Mammary epithelial cell (primary cell): ENCODE measurements around the gene PIK3C2G.

ENCODE experiments used
- EZH2 ChIP-seq: IDR thresholded peaks from 2 replicates; pipeline ENCODE4 v1.6.1; 2012; ENCODE audit warnings: low read length, inconsistent platforms, borderline replicate concordance
- TF ChIP-seq, protein P1 (sequence below), 2 donors: IDR thresholded peaks in 1 of 2; conservative IDR thresholded peaks in 1 of 2; 2 replicates each; pipeline ENCODE4 v1.5.1; 2011 to 2012; ENCODE audit warnings: inconsistent platforms in 2 of 2, low read length in 2 of 2, mild to moderate bottlenecking in 2 of 2, control low read depth in 1 of 2, low read depth in 1 of 2; ENCODE audit not compliant: insufficient read depth in 1 of 2; ENCODE audit errors: extremely low read depth in 1 of 2

DNA sequence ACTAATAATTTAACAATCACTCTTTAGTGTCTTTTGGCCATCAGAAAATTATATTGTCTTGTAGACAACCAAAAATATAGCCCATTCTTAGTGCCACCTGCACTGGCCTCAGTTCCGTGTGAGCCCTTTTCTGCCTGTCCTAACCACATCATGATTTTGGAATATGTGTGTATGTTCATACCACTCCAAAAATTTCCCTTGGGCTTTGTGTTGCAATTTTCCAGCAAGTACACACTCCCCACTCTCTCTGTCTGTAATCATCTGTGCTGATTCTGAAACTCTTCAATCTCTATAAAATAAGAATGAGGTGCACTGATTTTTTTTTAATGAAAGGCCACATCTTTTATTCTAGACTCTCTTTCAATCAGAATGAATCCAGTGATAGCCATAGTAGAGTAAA is 196.0 kb downstream of the PIK3C2G start:
- TF ChIP-seq, protein P1, sequence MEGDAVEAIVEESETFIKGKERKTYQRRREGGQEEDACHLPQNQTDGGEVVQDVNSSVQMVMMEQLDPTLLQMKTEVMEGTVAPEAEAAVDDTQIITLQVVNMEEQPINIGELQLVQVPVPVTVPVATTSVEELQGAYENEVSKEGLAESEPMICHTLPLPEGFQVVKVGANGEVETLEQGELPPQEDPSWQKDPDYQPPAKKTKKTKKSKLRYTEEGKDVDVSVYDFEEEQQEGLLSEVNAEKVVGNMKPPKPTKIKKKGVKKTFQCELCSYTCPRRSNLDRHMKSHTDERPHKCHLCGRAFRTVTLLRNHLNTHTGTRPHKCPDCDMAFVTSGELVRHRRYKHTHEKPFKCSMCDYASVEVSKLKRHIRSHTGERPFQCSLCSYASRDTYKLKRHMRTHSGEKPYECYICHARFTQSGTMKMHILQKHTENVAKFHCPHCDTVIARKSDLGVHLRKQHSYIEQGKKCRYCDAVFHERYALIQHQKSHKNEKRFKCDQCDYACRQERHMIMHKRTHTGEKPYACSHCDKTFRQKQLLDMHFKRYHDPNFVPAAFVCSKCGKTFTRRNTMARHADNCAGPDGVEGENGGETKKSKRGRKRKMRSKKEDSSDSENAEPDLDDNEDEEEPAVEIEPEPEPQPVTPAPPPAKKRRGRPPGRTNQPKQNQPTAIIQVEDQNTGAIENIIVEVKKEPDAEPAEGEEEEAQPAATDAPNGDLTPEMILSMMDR (conservative IDR thresholded peaks at IDR 0.05 in 1 of 2, IDR thresholded peaks at IDR 0.05 in 1 of 2; ENCODE audit: extremely low read depth in 1 of 2, insufficient read depth in 1 of 2, low read depth in 1 of 2, low read length in 2 of 2): no peak
- TF ChIP-seq EZH2: no peak
